NB4 (cell line): ENCODE data around the gene PIP4K2A.

Experiments used
- MYC ChIP-seq: IDR thresholded peaks from 2 replicates; pipeline ENCODE4 v1.6.1; 2011; ENCODE audit warnings: low read depth, low read length
- POLR2A ChIP-seq: IDR thresholded peaks from 2 replicates; pipeline ENCODE4 v1.6.1; 2011; ENCODE audit warnings: mild to moderate bottlenecking; ENCODE audit not compliant: insufficient read length; ENCODE audit errors: extremely low read depth
- TF ChIP-seq, protein P1 (sequence below): IDR thresholded peaks from one replicate; pipeline ENCODE4 v1.5.1; 2012; ENCODE audit warnings: low read depth, low read length
- TF ChIP-seq, protein P2 (sequence below): IDR thresholded peaks from 2 replicates; pipeline ENCODE4 v1.6.1; 2011; ENCODE audit warnings: low read depth, low read length

DNA sequence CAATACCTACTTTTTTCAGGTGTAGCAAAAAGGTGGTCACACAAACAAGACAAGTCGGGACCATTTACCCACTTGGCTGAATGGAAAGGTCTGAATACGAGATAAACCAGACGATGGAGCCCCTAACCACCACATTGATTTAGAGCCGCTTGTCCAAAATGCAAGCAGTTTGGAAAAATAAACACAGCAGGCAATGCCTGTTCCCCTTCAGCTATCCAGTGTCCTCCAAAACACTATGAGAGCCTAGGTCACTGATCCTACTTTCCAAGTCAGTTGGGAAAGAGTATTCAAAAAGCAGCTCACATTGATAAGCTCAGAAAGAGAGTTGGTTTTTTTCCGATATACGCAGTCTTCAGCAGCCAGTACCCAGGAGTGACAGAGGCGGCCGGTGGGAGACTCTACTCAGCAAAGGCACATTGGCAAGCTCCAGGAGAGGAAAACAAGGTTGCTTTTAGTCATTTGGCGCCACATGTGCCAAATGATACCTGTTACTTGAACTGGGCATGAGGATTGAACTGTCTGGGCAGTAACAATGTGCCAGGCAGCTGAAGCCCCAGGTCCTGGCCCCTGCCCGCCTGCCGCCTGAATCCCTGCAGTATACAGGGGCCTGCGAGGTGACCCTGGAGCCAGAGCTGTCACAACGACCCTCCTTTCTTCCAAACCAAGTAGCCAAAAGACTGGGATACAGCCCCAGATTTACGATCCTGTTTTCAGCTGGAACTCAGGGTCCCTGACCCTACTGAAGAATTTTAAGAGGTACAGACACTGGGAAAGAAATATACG, 109.8 kb downstream of the PIP4K2A start:
- TF ChIP-seq, protein P1, sequence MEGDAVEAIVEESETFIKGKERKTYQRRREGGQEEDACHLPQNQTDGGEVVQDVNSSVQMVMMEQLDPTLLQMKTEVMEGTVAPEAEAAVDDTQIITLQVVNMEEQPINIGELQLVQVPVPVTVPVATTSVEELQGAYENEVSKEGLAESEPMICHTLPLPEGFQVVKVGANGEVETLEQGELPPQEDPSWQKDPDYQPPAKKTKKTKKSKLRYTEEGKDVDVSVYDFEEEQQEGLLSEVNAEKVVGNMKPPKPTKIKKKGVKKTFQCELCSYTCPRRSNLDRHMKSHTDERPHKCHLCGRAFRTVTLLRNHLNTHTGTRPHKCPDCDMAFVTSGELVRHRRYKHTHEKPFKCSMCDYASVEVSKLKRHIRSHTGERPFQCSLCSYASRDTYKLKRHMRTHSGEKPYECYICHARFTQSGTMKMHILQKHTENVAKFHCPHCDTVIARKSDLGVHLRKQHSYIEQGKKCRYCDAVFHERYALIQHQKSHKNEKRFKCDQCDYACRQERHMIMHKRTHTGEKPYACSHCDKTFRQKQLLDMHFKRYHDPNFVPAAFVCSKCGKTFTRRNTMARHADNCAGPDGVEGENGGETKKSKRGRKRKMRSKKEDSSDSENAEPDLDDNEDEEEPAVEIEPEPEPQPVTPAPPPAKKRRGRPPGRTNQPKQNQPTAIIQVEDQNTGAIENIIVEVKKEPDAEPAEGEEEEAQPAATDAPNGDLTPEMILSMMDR = no peak
- TF ChIP-seq POLR2A (no peak), MYC (no peak)
- TF ChIP-seq, protein P2, sequence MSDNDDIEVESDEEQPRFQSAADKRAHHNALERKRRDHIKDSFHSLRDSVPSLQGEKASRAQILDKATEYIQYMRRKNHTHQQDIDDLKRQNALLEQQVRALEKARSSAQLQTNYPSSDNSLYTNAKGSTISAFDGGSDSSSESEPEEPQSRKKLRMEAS = no peak
